ENCODE data around the gene SLC38A10. TPM values are rescaled to one million over a fixed set of nuclear protein-coding genes. Genes with fewer than 3 reads are reported as not detected.
A peak's percentile ranks its signal among the peaks of the same experiment; 100 is the strongest.

The SLC38A10 gene
- total and polyA plus RNA-seq, 2 of the 13 experiments (the other 11 are each of a cell fraction or from before 2014, with no cell fraction given): 23.4 to 55.8 TPM

GRCh38 chr17:81221842-81222619, 73.1 kb downstream of the SLC38A10 start (continued):
- peak; percentile 66; the same call in 1 of the 2 replicates for TF ChIP-seq MTERF4 (CRISPR knock-in tag; IDR thresholded peaks at IDR 0.05)
- TF ChIP-seq ZNF446 (CRISPR knock-in tag; IDR thresholded peaks at IDR 0.05): no peak; the same call in 1 of the 2 replicates
- TF ChIP-seq RAD21 (CRISPR knock-in tag; IDR thresholded peaks at IDR 0.05): 0 out of 2 replicates have a peak, but pooled peaks have one; percentile 7
- TF ChIP-seq ZNF773 (CRISPR knock-in tag; IDR thresholded peaks at IDR 0.05; ENCODE audit: borderline replicate concordance): peak; percentile 4; the same call in 1 of the 2 replicates
- TF ChIP-seq PRDM15 (CRISPR knock-in tag; IDR thresholded peaks at IDR 0.05): no peak
- TF ChIP-seq NR2F1 (CRISPR knock-in tag; IDR thresholded peaks at IDR 0.05): peak; percentile 16 to 71; a peak in 2 of 4 replicates
- peak; percentile 24 for TF ChIP-seq XRCC5 (optimal IDR thresholded peaks at IDR 0.05; ENCODE audit: low read length)
- TF ChIP-seq ZNF572 (CRISPR knock-in tag; IDR thresholded peaks at IDR 0.05): peak; percentile 71; the same call in 1 of the 2 replicates
- TF ChIP-seq ZNF276 (CRISPR knock-in tag; IDR thresholded peaks at IDR 0.05; ENCODE audit: low read depth): peak; percentile 74; the same call in 1 of the 2 replicates
- TF ChIP-seq NR2F2 (IDR thresholded peaks at IDR 0.05; ENCODE audit: borderline replicate concordance, low read depth): 0 out of 2 replicates have a peak, but pooled peaks have one; percentile 13
- TF ChIP-seq RARA (CRISPR knock-in tag; IDR thresholded peaks at IDR 0.05): peak; percentile 70
- peak; percentile 48 for TF ChIP-seq HINFP (CRISPR knock-in tag; IDR thresholded peaks at IDR 0.05; ENCODE audit: low read depth)
- peak; percentile 12; the same call in 1 of the 2 replicates for TF ChIP-seq ZFP91 (CRISPR knock-in tag; IDR thresholded peaks at IDR 0.05; ENCODE audit: borderline replicate concordance)
- TF ChIP-seq ZBTB34 (CRISPR knock-in tag; IDR thresholded peaks at IDR 0.05): no peak
- no peak for TF ChIP-seq ZNF674 (CRISPR knock-in tag; IDR thresholded peaks at IDR 0.05; ENCODE audit: low read depth)

Measured in HepG2 (cell line).